Activated CD8-positive, alpha-beta memory T cell treated with anti-CD3 and anti-CD28 coated beads for 48 hours (primary cell): ENCODE measurements around the gene NQO2.
"Not testable (repeated sequence)": the region's sequence is repeated elsewhere in the genome, so short reads cannot be mapped to it uniquely, and the experiment has no call there.

Source experiments
- DNase-seq, 3 experiments: peaks; one replicate each; pipeline ENCODE4 v3.0.0-alpha.2; 2020; ENCODE audit warnings: low read depth in 2 of 3, low spot score in 2 of 3

NQO2 gene

GRCh38 chr6:3037638-3038365 is 38.1 kb downstream of the NQO2 start:
- no peak for DNase-seq

- no peak for DNase-seq
Measured at GRCh38 chr6:3039384-3039783, 39.7 kb downstream of the NQO2 start.

GRCh38 chr6:3041147-3041546 is 41.5 kb downstream of the NQO2 start:
- no peak for DNase-seq

GRCh38 chr6:3041606-3042005 is 41.9 kb downstream of the NQO2 start:
- DNase-seq: no peak

GRCh38 chr6:3045369-3045768 is 45.7 kb downstream of the NQO2 start:
- DNase-seq: no peak

- DNase-seq: no peak
Measured at GRCh38 chr6:3045777-3046176, 46.1 kb downstream of the NQO2 start.

- DNase-seq: no peak
Measured at GRCh38 chr6:3046295-3046694, 46.6 kb downstream of the NQO2 start.

- not testable (repeated sequence) for DNase-seq
Measured at GRCh38 chr6:3048009-3048408, 48.3 kb downstream of the NQO2 start.

GRCh38 chr6:3052481-3053230 is 53.0 kb downstream of the NQO2 start:
- DNase-seq: no peak

GRCh38 chr6:3053231-3053508 is 53.5 kb downstream of the NQO2 start:
- DNase-seq: no peak

GRCh38 chr6:3054229-3055157 is 54.8 kb downstream of the NQO2 start:
- DNase-seq: not testable (repeated sequence)

- DNase-seq: not testable (repeated sequence)
Measured at GRCh38 chr6:3055158-3055499, 55.4 kb downstream of the NQO2 start.

- DNase-seq: no peak
Measured at GRCh38 chr6:3057063-3057770, 57.5 kb downstream of the NQO2 start.

GRCh38 chr6:3058957-3059356 is 59.3 kb downstream of the NQO2 start:
- DNase-seq: no peak

- DNase-seq: not testable (repeated sequence)
Measured at GRCh38 chr6:3060092-3060491, 60.4 kb downstream of the NQO2 start.

GRCh38 chr6:3061501-3061941 is 61.8 kb downstream of the NQO2 start:
- DNase-seq: no peak

GRCh38 chr6:3063340-3063732 is 63.6 kb downstream of the NQO2 start:
- DNase-seq: not testable (repeated sequence)

- DNase-seq: peak; percentile 75 to 80 (median 75)
Measured at GRCh38 chr6:3063733-3064700, 64.3 kb downstream of the NQO2 start.

GRCh38 chr6:3068329-3069214 is 68.9 kb downstream of the NQO2 start, which contains the start of gene RIPK1:
RIPK1 (plus strand) TSS chr6:3068494; CDS start chr6:3076824, 8,330 bp downstream.
- DNase-seq: peak; percentile 90 to 96 (median 94)
